ENCODE measurements around the gene CD244.
"Not testable (repeated sequence)": the region's sequence is repeated elsewhere in the genome, so short reads cannot be mapped to it uniquely, and the experiment has no call there.

CD244 gene

GRCh38 chr1:160862203-160863060, at the start of gene CD244:
CD244 (minus strand) TSS chr1:160862887; CDS start chr1:160862677, 210 bp downstream.
- peak; percentile 92 to 96 for DNase-seq

DNA sequence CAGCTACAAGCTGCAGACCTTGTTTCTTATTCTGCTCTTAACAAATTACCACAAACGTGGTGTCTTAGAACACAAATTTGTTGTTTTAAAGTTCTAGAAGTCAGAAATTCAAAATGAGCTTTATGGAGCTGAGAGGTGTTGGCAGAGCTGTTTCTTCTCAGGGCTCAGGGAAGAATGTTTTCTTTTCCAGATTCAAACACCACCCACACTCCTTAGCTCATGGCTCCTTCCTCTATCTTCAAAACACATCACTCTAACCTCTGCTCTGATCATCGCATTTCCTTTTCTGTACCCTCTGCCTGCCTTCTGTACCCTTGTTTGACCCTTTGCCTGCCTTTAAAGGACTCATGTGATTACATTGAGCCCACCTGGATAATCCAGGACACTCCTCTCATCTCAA, 49.2 kb upstream of the CD244 start:
- peak in 1 of 2 donors; percentile 7 for DNase-seq

DNA sequence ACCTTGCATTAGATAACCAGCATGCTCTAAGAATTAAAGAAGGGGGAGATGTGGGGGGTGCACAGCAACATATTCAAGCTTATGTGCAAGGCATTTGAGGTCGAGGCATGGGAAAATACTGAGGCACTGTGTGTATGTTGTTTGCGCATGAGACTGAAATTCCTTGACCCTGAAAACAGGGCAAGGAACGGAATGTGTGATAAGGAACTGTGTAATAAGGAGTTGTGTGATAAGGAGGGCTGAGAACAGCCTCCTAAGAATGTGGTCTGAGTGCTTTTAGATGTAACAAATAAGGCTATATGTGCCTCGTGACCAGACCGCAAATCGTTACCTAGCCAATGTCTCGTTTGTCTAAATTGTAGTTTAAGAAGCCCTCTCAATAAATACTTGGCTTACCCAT, 48.8 kb upstream of the CD244 start:
- no peak for DNase-seq

DNA sequence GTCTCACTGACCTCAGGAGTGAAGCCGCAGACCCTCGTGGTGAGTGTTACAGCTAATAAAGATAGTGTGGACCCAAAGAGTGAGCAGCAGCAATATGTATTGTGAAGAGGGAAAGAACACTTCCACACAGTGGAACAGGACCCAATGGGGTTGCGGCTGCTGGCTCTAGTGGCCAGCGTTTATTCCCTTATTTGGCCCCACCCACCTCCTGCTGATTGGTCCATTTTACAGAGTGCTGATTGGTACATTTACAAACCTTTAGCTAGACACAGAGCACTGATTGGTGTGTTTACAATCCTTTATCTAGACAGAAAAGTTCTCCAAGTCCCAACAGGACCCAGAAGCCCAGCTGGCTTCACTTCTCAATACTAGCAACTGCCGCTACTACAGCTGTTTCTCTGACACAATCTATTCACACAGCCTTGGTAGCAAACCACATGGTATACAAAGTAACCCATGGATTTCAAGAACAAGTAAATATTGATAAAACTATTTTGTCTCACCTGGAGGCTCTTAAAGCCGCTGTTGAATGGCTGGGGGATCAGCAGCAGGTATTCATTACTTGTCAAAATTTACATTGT, 47.6 kb upstream of the CD244 start:
- no peak for DNase-seq

DNA sequence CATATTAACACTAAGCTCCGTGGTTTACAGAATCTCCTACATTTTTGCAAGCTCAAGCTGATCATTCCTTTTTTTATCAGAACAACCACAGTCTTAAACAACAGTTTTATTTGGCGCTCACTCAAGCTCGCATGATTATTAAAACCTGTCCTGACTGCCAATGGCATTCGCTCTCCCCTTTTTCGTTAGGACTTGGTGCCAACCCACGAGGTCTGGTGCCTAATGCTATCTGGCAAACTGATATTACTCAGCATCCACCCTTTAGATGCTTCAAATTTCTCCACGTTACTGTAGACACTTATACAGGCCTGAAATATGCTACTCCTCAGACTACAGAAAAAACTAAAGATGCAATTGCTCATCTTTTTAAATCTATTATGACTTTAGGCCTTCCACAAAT, 45.3 kb upstream of the CD244 start:
- DNase-seq: no peak

DNA sequence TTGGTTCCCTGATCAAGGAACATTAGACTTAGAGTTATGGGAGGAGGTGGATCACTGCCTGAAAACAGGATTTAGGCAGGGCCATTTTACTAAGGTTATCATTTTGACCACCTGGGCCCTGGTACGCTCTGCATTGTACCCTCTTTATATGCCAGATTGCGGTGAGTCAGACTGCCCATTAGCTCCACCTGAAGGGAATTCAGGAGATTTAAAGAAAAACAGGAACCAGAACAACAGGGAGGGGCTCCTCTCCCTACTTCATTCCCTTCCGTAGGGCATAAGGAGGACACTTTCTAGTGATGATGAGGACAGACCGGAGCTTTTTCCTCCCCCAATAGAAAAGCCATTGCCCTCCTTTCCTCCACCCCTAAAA, 42.9 kb upstream of the CD244 start:
- no peak for DNase-seq

DNA sequence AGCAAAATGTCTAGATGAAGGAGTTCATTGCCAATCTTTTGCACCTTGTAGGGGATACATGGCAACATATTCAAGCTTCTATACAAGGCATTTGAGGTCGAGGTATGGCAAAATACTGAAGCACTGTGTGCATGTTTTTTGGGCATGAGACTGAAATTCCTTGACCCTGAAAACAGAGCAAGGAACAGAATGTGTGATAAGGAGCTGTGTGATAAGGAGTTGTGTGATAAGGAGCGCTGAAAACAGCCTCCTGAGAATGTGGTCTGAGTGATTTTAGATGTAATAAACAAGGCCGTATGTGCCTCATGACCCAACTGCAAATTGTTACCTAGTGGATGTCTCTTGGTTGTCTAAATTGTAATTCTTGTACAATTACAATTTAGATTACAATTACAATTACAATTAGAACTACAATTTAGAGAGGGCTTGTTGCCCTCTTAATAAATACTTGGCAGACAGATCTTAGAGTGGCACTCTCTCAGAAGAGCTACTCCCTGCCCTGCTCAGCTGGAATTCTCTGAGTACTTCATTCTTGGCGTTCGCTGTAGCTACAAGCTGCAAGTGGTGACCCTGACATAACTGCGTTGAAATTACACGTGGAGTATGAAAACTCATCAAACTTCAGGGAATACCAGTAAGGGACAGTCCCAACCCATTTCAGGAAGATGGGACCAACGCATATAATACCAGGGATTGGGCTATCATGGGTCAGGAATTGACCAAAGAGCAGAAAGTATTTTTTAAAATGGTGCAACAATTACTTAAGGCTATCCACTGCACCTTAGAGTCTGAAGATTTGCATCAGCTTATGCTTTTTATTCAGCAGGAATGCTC, 42.3 kb upstream of the CD244 start:
- DNase-seq: no peak

GRCh38 chr1:160902251-160902650, 39.6 kb upstream of the CD244 start:
- not testable (repeated sequence) for DNase-seq

- no peak for DNase-seq
These were observed 39.1 kb upstream of the CD244 start for GRCh38 chr1:160901768-160902167.

- DNase-seq: not testable (repeated sequence)
These were observed 38.0 kb upstream of the CD244 start for GRCh38 chr1:160900683-160901082.

- not testable (repeated sequence) for DNase-seq
These were observed 31.9 kb upstream of the CD244 start for GRCh38 chr1:160894368-160895135.

- DNase-seq: no peak
These were observed 28.8 kb upstream of the CD244 start for GRCh38 chr1:160891474-160891873.

GRCh38 chr1:160888926-160889325, 26.2 kb upstream of the CD244 start:
- no peak for DNase-seq

- DNase-seq: peak; percentile 29 to 46
These were observed 24.4 kb upstream of the CD244 start for GRCh38 chr1:160887071-160887470.

DNA sequence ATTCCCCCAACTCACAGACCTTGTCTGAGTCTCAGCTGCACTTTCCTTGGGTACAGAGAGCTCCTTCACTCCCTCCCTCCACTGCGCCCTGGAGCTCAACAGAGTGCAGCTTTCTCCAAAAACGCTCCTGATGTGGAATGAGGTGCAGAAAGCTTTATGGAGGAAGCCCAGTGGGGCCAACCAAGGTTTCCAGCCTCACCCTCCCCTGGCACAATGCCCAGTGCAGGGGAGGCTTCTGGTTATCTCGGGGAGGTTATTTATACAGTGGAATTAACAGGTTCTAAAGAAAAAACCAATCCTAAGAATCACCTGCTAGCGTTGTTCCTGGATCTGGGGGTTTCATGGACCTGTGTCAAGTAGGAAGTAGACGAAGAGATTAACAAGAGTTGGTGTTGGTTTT, 22.4 kb upstream of the CD244 start, which contains the start of gene ITLN1:
ITLN1 (minus strand) TSS at position 139 of the 400 bp plus-strand sequence. CDS start 303 bp downstream, outside the sequence.
- no peak for DNase-seq

- DNase-seq: no peak
These were observed 21.9 kb upstream of the CD244 start for GRCh38 chr1:160884579-160884978.

GRCh38 chr1:160883581-160884513, 21.2 kb upstream of the CD244 start:
- DNase-seq: peak in 1 of 2 donors; percentile 41

- peak in 1 of 2 donors; percentile 55 for DNase-seq
These were observed 19.9 kb upstream of the CD244 start for GRCh38 chr1:160882582-160882981.

DNA sequence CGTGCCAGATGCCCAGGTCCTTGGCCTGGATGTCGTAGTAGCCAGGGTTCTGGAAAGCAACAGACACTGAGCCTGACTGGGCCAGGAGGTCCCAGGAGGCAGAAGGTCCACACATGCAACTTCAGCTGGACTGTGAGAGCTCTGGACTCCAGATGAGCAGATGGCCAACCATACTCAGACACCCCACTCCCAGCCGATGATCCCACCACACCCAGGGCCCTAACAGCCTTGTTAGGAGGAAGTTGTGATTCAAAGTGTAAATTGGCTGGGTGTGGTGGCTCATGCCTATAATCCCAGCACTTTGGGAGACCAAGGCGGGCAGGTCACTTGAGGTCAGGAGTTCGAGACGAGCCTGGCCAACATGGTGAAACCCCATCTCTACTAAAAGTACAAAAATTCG, 18.6 kb upstream of the CD244 start:
- not testable (repeated sequence) for DNase-seq

- peak; percentile 69 to 90 for DNase-seq
These were observed 17.5 kb upstream of the CD244 start for GRCh38 chr1:160880216-160880615.

GRCh38 chr1:160879056-160879455, 16.4 kb upstream of the CD244 start:
- DNase-seq: no peak

All from inflammatory macrophage treated with lipopolysaccharide for 1 hour (primary cell).